ENCODE measurements around the gene PPP4R2.

DNA sequence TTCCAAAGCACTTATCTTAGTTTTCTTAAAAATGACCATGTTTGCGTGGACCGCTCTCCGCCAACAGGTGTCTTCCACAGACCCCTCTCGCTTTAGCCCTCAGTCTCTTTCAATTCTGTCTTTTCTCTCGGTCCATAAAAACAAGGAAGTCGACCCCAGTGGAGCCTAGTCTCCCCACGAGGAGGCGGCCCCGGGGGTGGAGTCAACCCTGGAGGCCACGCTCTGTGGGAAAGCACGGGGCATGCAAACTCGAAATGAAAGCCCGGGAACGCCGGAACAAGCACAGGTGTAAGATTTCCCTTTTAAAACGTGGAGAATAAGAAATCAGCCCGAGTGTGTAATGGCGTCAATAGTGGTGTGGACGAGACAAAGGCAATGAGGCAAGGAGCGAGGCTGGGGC is 113.9 kb downstream of the PPP4R2 start:
- TF ChIP-seq SUZ12 (IDR thresholded peaks at IDR 0.05) = no peak
- no peak for TF ChIP-seq FOXA1 (IDR thresholded peaks at IDR 0.05)
